K562 (cell line): ENCODE data around the gene BRSK1. TPM values are rescaled to one million over a fixed set of nuclear protein-coding genes. Genes with fewer than 3 reads are reported as not detected.

Experiments
- ATAC-seq: fragments of 200-7000 bp; cut with Tn5 transposase; 3 replicates; pipeline ENCODE4 v1.9.1; 2020; ENCODE audit warnings: moderate library complexity
- BruUV-seq: library from RNA; stranded (reverse); fragments of 400-500 nt; replicated peaks from 2 replicates; lab custom pipeline; 2021; lab: Mats Ljungman, UMichigan
- CTCF ChIA-PET: fragments of 300-600 bp; formaldehyde crosslinking; extraction: SDS; loops from one replicate; lab custom pipeline; 2021; ENCODE audit warnings: low intra/inter-chr PET ratio; lab: Yijun Ruan, JAX
- POLR2A ChIA-PET: fragments of 300-600, 350-650 bp; sonication (Branson Sonifier 250); formaldehyde crosslinking; extraction: SDS; loops from one replicate; lab custom pipeline; 2021; ENCODE audit warnings: antibody characterized with exemption, inconsistent platforms; lab: Yijun Ruan, JAX
- DNase-seq, 4 experiments: peaks; one replicate each; pipeline versions ENCODE4 v3.0.0 to v3.0.0-alpha.2; 2011 to 2018; ENCODE audit warnings: low spot score in 3 of 4, mixed read lengths in 3 of 4; ENCODE audit errors: extremely low read depth in 1 of 4
- FAIRE-seq: peaks from 2 replicates; lab custom pipeline; 2011; peaks lifted over from hg19 to GRCh38; lab: Jason Lieb, UNC
- H2AFZ ChIP-seq: 2 replicates; pipeline ENCODE4 v1.6.0; 2011; ENCODE audit warnings: low read depth, low read length, control low read depth, inconsistent platforms
- H3K27ac ChIP-seq: fragments of 200-600 bp; 3 replicates; pipeline ENCODE4 v1.8.0; 2011; ENCODE audit warnings: low read depth, mild to moderate bottlenecking, control low read depth, inconsistent platforms, low read length, moderate library complexity, mixed read lengths; ENCODE audit errors: extremely low read depth
- H3K27me3 ChIP-seq, 2 experiments: fragments of 300-600 bp in 1 of 2; 2 replicates in 1 of 2; 3 replicates in 1 of 2; pipeline versions ENCODE4 v1.6.0 to v1.8.0; 2011; ENCODE audit warnings: inconsistent platforms in 2 of 2, low read length in 2 of 2, mild to moderate bottlenecking in 1 of 2, mixed read lengths in 1 of 2, moderate library complexity in 1 of 2; ENCODE audit not compliant: control insufficient read depth in 2 of 2, insufficient read depth in 2 of 2
- H3K36me3 ChIP-seq: fragments of 300-600 bp; 3 replicates; pipeline ENCODE4 v1.8.0; 2011; ENCODE audit warnings: mild to moderate bottlenecking, low read length, inconsistent platforms; ENCODE audit not compliant: control insufficient read depth, insufficient read depth
- H3K4me1 ChIP-seq, 2 experiments: fragments of 200-600 bp in 1 of 2; replicated peaks in 1 of 2; 2 replicates in 1 of 2; 3 replicates in 1 of 2; pipeline versions ENCODE4 v1.5.1 to v1.8.0; 2011; ENCODE audit warnings: inconsistent platforms in 2 of 2, low read length in 2 of 2, mild to moderate bottlenecking in 1 of 2, mixed read lengths in 1 of 2, moderate library complexity in 1 of 2; ENCODE audit not compliant: control insufficient read depth in 2 of 2, insufficient read depth in 2 of 2
- H3K4me2 ChIP-seq: 2 replicates; pipeline ENCODE4 v1.6.1; 2011; ENCODE audit warnings: low read length, control low read depth, inconsistent platforms, mixed read lengths; ENCODE audit not compliant: insufficient read depth
- H3K4me3 ChIP-seq: fragments of 200-600 bp; sonication (generic), shearing (Covaris generic); 2 replicates; pipeline ENCODE4 v1.5.1; 2016; ENCODE audit warnings: control low read depth, inconsistent platforms
- H3K79me2 ChIP-seq: fragments of 200-600 bp; 3 replicates; pipeline ENCODE4 v1.8.0; 2011; ENCODE audit warnings: low read length, inconsistent platforms; ENCODE audit not compliant: control insufficient read depth, insufficient read depth
- H3K9ac ChIP-seq, 2 experiments: 2 replicates each; pipeline versions ENCODE4 v1.6.0 to v1.6.1; 2011; ENCODE audit warnings: low read depth in 2 of 2, low read length in 2 of 2, control low read depth in 1 of 2, inconsistent platforms in 1 of 2, mild to moderate bottlenecking in 1 of 2, mixed read lengths in 1 of 2; ENCODE audit not compliant: insufficient read depth in 1 of 2
- H3K9me1 ChIP-seq: one replicate; pipeline ENCODE4 v1.6.0; 2011; ENCODE audit warnings: inconsistent platforms, mild to moderate bottlenecking, low read length, moderate library complexity; ENCODE audit not compliant: control insufficient read depth, insufficient read depth
- H3K9me3 ChIP-seq: replicated peaks from 2 replicates; pipeline ENCODE4 v1.5.1; 2011; ENCODE audit warnings: low read depth, low read length, inconsistent platforms; ENCODE audit not compliant: control insufficient read depth, insufficient read depth
- H4K20me1 ChIP-seq: replicated peaks from 2 replicates; pipeline ENCODE4 v1.6.1; 2011; ENCODE audit warnings: low read length, inconsistent platforms, mixed read lengths; ENCODE audit not compliant: control insufficient read depth, insufficient read depth
- BRF2 ChIP-seq: IDR thresholded peaks from 3 replicates; pipeline ENCODE4 v1.6.1; 2011; ENCODE audit warnings: borderline replicate concordance, mild to moderate bottlenecking; ENCODE audit not compliant: insufficient read length, insufficient read depth
- GTF2E2 ChIP-seq: fragments of 200-800 bp; sonication (Bioruptor generic); IDR thresholded peaks from 2 replicates; pipeline ENCODE4 v1.6.1; 2016; ENCODE audit warnings: missing genetic modification characterization, missing compliant biosample characterization
- GTF2F1 ChIP-seq: IDR thresholded peaks from 2 replicates; pipeline ENCODE4 v1.6.1; 2011; ENCODE audit warnings: low read depth, low read length, improper control_type of control experiment
- TFE3 ChIP-seq: fragments of 450-650 bp; formaldehyde crosslinking; IDR thresholded peaks from 2 replicates; pipeline ENCODE4 v1.4.0; 2020; ENCODE audit warnings: mild to moderate bottlenecking, mixed read lengths
- TOE1 ChIP-seq, 2 experiments: fragments of 450-650 bp in 1 of 2; sonication (generic) in 1 of 2; formaldehyde crosslinking in 1 of 2; IDR thresholded peaks; 2 replicates each; pipeline versions ENCODE4 v1.7.1 to v1.8.0; 2016 to 2022; ENCODE audit warnings: borderline replicate concordance in 2 of 2, mild to moderate bottlenecking in 2 of 2, antibody characterized with exemption in 1 of 2, inconsistent platforms in 1 of 2, low read depth in 1 of 2, missing genetic modification reagents in 1 of 2, moderate library complexity in 1 of 2
- USF1 ChIP-seq: sonication (generic); formaldehyde crosslinking; IDR thresholded peaks from 2 replicates; pipeline ENCODE4 v1.9.0; 2022; ENCODE audit warnings: mild to moderate bottlenecking, missing genetic modification reagents
- ZNF23 ChIP-seq: fragments of 250-450 bp; sonication (Bioruptor Pico); IDR thresholded peaks from 2 replicates; pipeline ENCODE4 v1.4.0; 2020; ENCODE audit warnings: mild to moderate bottlenecking
- WGBS: fragments of 100-300 bp; shearing (Covaris generic); methylation state at CpG from one replicate; pipeline ENCODE4 v1.1.6; 2016; ENCODE audit warnings: low coverage, mixed read lengths; ENCODE audit not compliant: insufficient coverage; ENCODE audit errors: missing lambda C conversion rate; 5-methylcytosine and 5-hydroxymethylcytosine counted together
- in situ Hi-C: fragments of 300-500 bp; cut with MboI; formaldehyde crosslinking; loops from 4 replicates; pipeline ENCODE4 v1.15.0; 2018; ENCODE audit warnings: inconsistent platforms, mixed read lengths
- intact Hi-C: fragments of 100-400 bp; cut with micrococcal nuclease; formaldehyde crosslinking; loops from 2 replicates; pipeline ENCODE4 v1.14.2; 2022
- polyA plus RNA-seq, 8 experiments: library from polyadenylated mRNA; depleted of rRNA in 4 of 8; stranded (reverse) in 5 of 8; unstranded in 3 of 8; fragments of >200 nt; fragmentation: Nextera tagmentation in 2 of 8; fragmentation: Illumina TruSeq in 1 of 8; extraction: Ambion mirVana in 2 of 8; extraction: Trizol in 1 of 8; gene quantifications; 2 replicates each; pipeline versions ENCODE4 v1.2.1 to v1.2.3, GENCODE V29; 2011 to 2014; ENCODE audit warnings: inconsistent platforms in 1 of 8, missing spikeins in 1 of 8
- total RNA-seq, 7 experiments: library from RNA; depleted of rRNA in 6 of 7; stranded (reverse); fragments of >200 nt in 6 of 7; fragmentation: Illumina TruSeq in 2 of 7; extraction: Trizol in 2 of 7; gene quantifications; 2 replicates each; pipeline versions ENCODE4 v1.2.1 to v1.2.3, GENCODE V29; 2011 to 2021; ENCODE audit warnings: low replicate concordance in 1 of 7
- TF ChIP-seq, protein P1 (sequence below): sonication (generic); formaldehyde crosslinking; IDR thresholded peaks from 2 replicates; pipeline ENCODE4 v1.5.0; 2020; ENCODE audit warnings: missing genetic modification reagents

BRSK1 gene
- total and polyA plus RNA-seq, 9 of the 15 experiments (the other 6 are each of a cell fraction or from before 2014, with no cell fraction given): 1.7 to 9.3 (median 3.8) TPM; not detected in 2

DNA sequence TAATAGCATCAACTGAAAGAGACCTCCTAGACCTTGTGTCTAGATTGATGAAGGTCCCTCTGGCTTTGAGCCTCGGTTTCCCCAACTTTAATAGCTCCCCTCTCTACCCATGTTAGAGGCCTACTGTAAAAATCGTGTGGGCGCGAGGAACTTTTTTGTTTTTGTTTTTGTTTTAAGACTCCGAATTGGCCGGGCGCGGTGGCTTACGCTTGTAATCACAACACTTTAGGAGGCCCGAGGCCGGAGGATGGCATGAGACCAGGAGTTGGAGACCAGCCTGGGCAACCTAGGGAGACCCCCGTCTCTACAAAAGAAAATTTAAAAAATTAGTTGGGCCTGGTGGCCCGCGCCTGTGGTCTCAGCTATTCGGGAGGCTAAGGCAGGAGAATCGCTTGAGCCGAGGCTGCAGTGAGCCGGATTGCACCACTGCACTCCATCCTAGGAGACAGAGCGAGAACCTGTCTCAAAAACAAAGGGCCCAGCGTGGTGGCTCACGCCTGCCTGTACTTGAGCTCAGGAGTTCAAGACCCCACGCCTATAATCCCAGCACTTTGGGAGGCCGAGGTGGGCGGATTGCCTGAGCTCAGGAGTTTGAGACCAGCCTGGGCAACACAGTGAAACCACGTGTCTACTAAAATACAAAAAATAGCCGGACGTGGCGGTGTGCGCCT lies 24.1 kb upstream of the BRSK1 start (continued):
- TF ChIP-seq TFE3 (CRISPR knock-in tag) (0 out of 2 replicates have a peak, but pooled peaks have one; percentile 4), GTF2E2 (peak; percentile 77; the same call in 1 of the 2 replicates)
- TF ChIP-seq, all 486 proteins: peak for 61

GRCh38 chr19:55261671-55262126 lies 22.1 kb upstream of the BRSK1 start:
- POLR2A ChIA-PET: interaction anchor here (0.6 to 3.4 kb wide), 9 partner anchors 8 to 148 kb away, joined by 3 to 18 read pairs (median 5); partner anchors contain the start of genes HSPBP1 and UBE2S
- Histone ChIP-seq H3K4me1 (peaks cover 18 to 45% of the 10 kb centered on the region in 2 experiments; a peak in 4 of 5 replicates), H3K9me1 (no peaks in the 10 kb centered on the region), H3K79me2 (peaks cover 26% of the 10 kb centered on the region), H3K4me3 (no peak overlapping the region), H3K9ac (peak overlapping the region in 1 of 2 experiments; percentile 13; a peak in 1 of 4 replicates), H3K4me2 (no peak overlapping the region), H4K20me1 (peaks cover 14% of the 10 kb centered on the region), H2AFZ (no peak overlapping the region), H3K36me3 (peaks cover 5% of the 10 kb centered on the region; the same call in 2 of the 3 replicates), H3K27ac (no peak overlapping the region), H3K27me3 (no peaks in the 10 kb centered on the region), H3K9me3 (peaks cover 3% of the 10 kb centered on the region; the same call in 1 of the 2 replicates)
- WGBS: 90% methylated on average over 11 of the region's 13 CpGs
- CTCF ChIA-PET: no interaction called here
- BruUV-seq: no TSS peak
- intact Hi-C loops: no loop called here
- FAIRE-seq (no peak), DNase-seq (peak in 1 of 4 experiments; percentile 45), ATAC-seq (no peak)
- in situ Hi-C loops: no loop called here
- TF ChIP-seq ZNF23 (CRISPR knock-in tag) (no peak), USF1 (CRISPR knock-in tag) (peak; percentile 47), TFE3 (CRISPR knock-in tag) (peak; percentile 55), TOE1 (IDR thresholded peaks at IDR 0.05; ENCODE audit: borderline replicate concordance) (peak; percentile 63; the same call in 1 of the 2 replicates), TOE1 (CRISPR knock-in tag; IDR thresholded peaks at IDR 0.05; ENCODE audit: borderline replicate concordance, low read depth) (no peak), BRF2 (no peak), GTF2F1 (no peak)
- TF ChIP-seq, protein P1, sequence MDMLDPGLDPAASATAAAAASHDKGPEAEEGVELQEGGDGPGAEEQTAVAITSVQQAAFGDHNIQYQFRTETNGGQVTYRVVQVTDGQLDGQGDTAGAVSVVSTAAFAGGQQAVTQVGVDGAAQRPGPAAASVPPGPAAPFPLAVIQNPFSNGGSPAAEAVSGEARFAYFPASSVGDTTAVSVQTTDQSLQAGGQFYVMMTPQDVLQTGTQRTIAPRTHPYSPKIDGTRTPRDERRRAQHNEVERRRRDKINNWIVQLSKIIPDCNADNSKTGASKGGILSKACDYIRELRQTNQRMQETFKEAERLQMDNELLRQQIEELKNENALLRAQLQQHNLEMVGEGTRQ (CRISPR knock-in tag): peak; percentile 46; the same call in 1 of the 2 replicates
